Hepatocyte (in vitro differentiated cells): ENCODE data around the gene HINT3. TPM values are rescaled to one million over a fixed set of nuclear protein-coding genes. Genes with fewer than 3 reads are reported as not detected.
"Not testable (repeated sequence)": the region's sequence is repeated elsewhere in the genome, so short reads cannot be mapped to it uniquely, and the experiment has no call there.

Experiments
- DNase-seq: peaks from one replicate; pipeline ENCODE4 v3.0.0-alpha.2; 2016; ENCODE audit warnings: low spot score
- H2AFZ ChIP-seq: fragments of 200-600 bp; sonication (generic); 2 replicates; pipeline ENCODE4 v1.6.0; 2016; ENCODE audit warnings: antibody characterized with exemption, mild to moderate bottlenecking
- H3K27ac ChIP-seq: fragments of 200-600 bp; sonication (generic); 2 replicates; pipeline ENCODE4 v1.5.1; 2016; ENCODE audit warnings: mild to moderate bottlenecking
- H3K27me3 ChIP-seq: fragments of 200-600 bp; sonication (generic); 2 replicates; pipeline ENCODE4 v1.6.1; 2016
- H3K36me3 ChIP-seq: fragments of 200-600 bp; sonication (generic); replicated peaks from 2 replicates; pipeline ENCODE4 v1.5.1; 2016; ENCODE audit warnings: low read depth; ENCODE audit not compliant: insufficient read depth
- H3K4me1 ChIP-seq: fragments of 200-600 bp; sonication (generic); 2 replicates; pipeline ENCODE4 v1.5.1; 2016; ENCODE audit warnings: mild to moderate bottlenecking, moderate library complexity; ENCODE audit not compliant: insufficient read depth
- H3K4me2 ChIP-seq: fragments of 200-600 bp; sonication (generic); 2 replicates; pipeline ENCODE4 v1.6.0; 2016
- H3K4me3 ChIP-seq: fragments of 200-600 bp; sonication (generic); 2 replicates; pipeline ENCODE4 v1.5.1; 2016; ENCODE audit warnings: mild to moderate bottlenecking
- H3K79me2 ChIP-seq: fragments of 200-600 bp; sonication (generic); 2 replicates; pipeline ENCODE4 v1.6.0; 2017; ENCODE audit warnings: mild to moderate bottlenecking
- H3K9me2 ChIP-seq: fragments of 200-600 bp; sonication (generic); replicated peaks from 2 replicates; pipeline ENCODE4 v1.6.0; 2017; ENCODE audit warnings: mild to moderate bottlenecking; ENCODE audit not compliant: insufficient read depth
- H3K9me3 ChIP-seq: fragments of 200-600 bp; sonication (generic); 2 replicates; pipeline ENCODE4 v1.5.1; 2016; ENCODE audit warnings: low read depth, mild to moderate bottlenecking
- H4K20me1 ChIP-seq: fragments of 200-600 bp; sonication (generic); 2 replicates; pipeline ENCODE4 v1.6.0; 2016; ENCODE audit warnings: mild to moderate bottlenecking; ENCODE audit not compliant: insufficient read depth, poor library complexity, severe bottlenecking
- CTCF ChIP-seq: fragments of 200-600 bp; sonication (generic); IDR thresholded peaks from 2 replicates; pipeline ENCODE4 v1.5.1; 2016; ENCODE audit warnings: antibody characterized with exemption, mild to moderate bottlenecking; ENCODE audit not compliant: poor library complexity
- EZH2 ChIP-seq: fragments of 200-600 bp; sonication (generic); IDR thresholded peaks from 2 replicates; pipeline ENCODE4 v1.6.1; 2016; ENCODE audit warnings: antibody characterized with exemption, mild to moderate bottlenecking, borderline replicate concordance
- EZH2phosphoT487 ChIP-seq: fragments of 200-600 bp; sonication (generic); IDR thresholded peaks from one replicate; pipeline ENCODE4 v1.6.1; 2018; ENCODE audit warnings: antibody characterized with exemption, mild to moderate bottlenecking, low read depth, moderate library complexity; ENCODE audit not compliant: unreplicated experiment, severe bottlenecking
- WGBS: methylation state at CpG from one replicate; pipeline ENCODE4 v1.1.6; 2016; ENCODE audit warnings: low lambda C conversion rate; ENCODE audit errors: missing lambda C conversion rate; 5-methylcytosine and 5-hydroxymethylcytosine counted together
- polyA plus RNA-seq: library from polyadenylated mRNA; unstranded; fragments of >200 nt; fragmentation: Nextera tagmentation; extraction: Ambion mirVana; gene quantifications from 2 replicates; pipeline ENCODE4 v1.2.1, GENCODE V29; 2016
- total RNA-seq: library from RNA; depleted of rRNA; stranded (reverse); fragments of >200 nt; gene quantifications from 2 replicates; pipeline ENCODE4 v1.2.3, GENCODE V29; 2014

The HINT3 gene
- total and polyA plus RNA-seq, 2 experiments from 2014 or later: 15.4 to 32.9 TPM

- H3K27me3 ChIP-seq: no peaks in the 10 kb centered on the region
- TF ChIP-seq EZH2 (no peak), EZH2phosphoT487 (no peak), CTCF (no peak)
- peaks cover 15% of the 10 kb centered on the region for H3K4me1 ChIP-seq
- H2AFZ ChIP-seq: no peak overlapping the region
- no peaks in the 10 kb centered on the region for H3K9me2 ChIP-seq
- DNase-seq: no peak
- no peaks in the 10 kb centered on the region for H3K36me3 ChIP-seq
- H3K4me2 ChIP-seq: no peak overlapping the region
- H3K27ac ChIP-seq: no peak overlapping the region
- no peak overlapping the region for H3K4me3 ChIP-seq
- WGBS: 80% methylated on average over 6 of the region's 6 CpGs
- H3K9me3 ChIP-seq: no peaks in the 10 kb centered on the region
- no peaks in the 10 kb centered on the region for H4K20me1 ChIP-seq
- H3K79me2 ChIP-seq: no peaks in the 10 kb centered on the region
Observed at GRCh38 chr6:125950293-125950692, 6.3 kb upstream of the HINT3 start.

GRCh38 chr6:125950716-125951115 is 5.9 kb upstream of the HINT3 start:
- not testable (repeated sequence) for H3K4me2 ChIP-seq, H3K9me2 ChIP-seq, H4K20me1 ChIP-seq, H3K79me2 ChIP-seq, H3K9me3 ChIP-seq, H3K36me3 ChIP-seq, H3K27me3 ChIP-seq, H3K4me3 ChIP-seq, H2AFZ ChIP-seq, H3K27ac ChIP-seq, DNase-seq
- WGBS: 84% methylated on average over 6 of the region's 6 CpGs
- H3K4me1 ChIP-seq: peaks cover 10% of the 10 kb centered on the region

GRCh38 chr6:125951323-125951722 is 5.2 kb upstream of the HINT3 start:
- H3K27me3 ChIP-seq: no peaks in the 10 kb centered on the region
- no peaks in the 10 kb centered on the region for H3K36me3 ChIP-seq
- H3K4me1 ChIP-seq: peaks cover 7% of the 10 kb centered on the region
- H3K9me3 ChIP-seq: no peaks in the 10 kb centered on the region
- H4K20me1 ChIP-seq: no peaks in the 10 kb centered on the region
- no peak for DNase-seq
- H3K4me3 ChIP-seq: no peak overlapping the region
- H3K9me2 ChIP-seq: no peaks in the 10 kb centered on the region
- H2AFZ ChIP-seq: no peak overlapping the region
- no peak overlapping the region for H3K4me2 ChIP-seq
- TF ChIP-seq EZH2 (no peak), EZH2phosphoT487 (no peak), CTCF (no peak)
- whole genome bisulfite sequencing: 74% methylated on average over 1 of the region's 1 CpG
- no peak overlapping the region for H3K27ac ChIP-seq
- no peaks in the 10 kb centered on the region for H3K79me2 ChIP-seq

- no peaks in the 10 kb centered on the region for H3K36me3 ChIP-seq
- no peaks in the 10 kb centered on the region for H3K9me3 ChIP-seq
- peak overlapping the region; percentile 64 for H3K4me2 ChIP-seq
- H3K9me2 ChIP-seq: no peaks in the 10 kb centered on the region
- WGBS: 54% methylated on average over 7 of the region's 7 CpGs
- H3K27me3 ChIP-seq: no peaks in the 10 kb centered on the region
- peak; percentile 73 for DNase-seq
- H3K27ac ChIP-seq: no peak overlapping the region
- H3K4me1 ChIP-seq: no peaks in the 10 kb centered on the region
- peaks cover 5% of the 10 kb centered on the region for H3K79me2 ChIP-seq
- no peak overlapping the region for H2AFZ ChIP-seq
- H3K4me3 ChIP-seq: no peak overlapping the region
- TF ChIP-seq EZH2: no peak
- TF ChIP-seq CTCF: peak; percentile 47
- no peaks in the 10 kb centered on the region for H4K20me1 ChIP-seq
Observed at GRCh38 chr6:125952764-125953501, 3.6 kb upstream of the HINT3 start.
